ENCODE data around the gene PPME1.

Gene PPME1

GRCh38 chr11:74272276-74272675 lies 101.2 kb downstream of the PPME1 start:
- FAIRE-seq, result no peak
- TF ChIP-seq POLR2A (IDR thresholded peaks at IDR 0.05; ENCODE audit: low read depth, low read length), result no peak
- TF ChIP-seq POLR2AphosphoS5 (IDR thresholded peaks at IDR 0.05; ENCODE audit: low read depth, low read length), result no peak
- TF ChIP-seq TAF1 (IDR thresholded peaks at IDR 0.05; ENCODE audit: borderline replicate concordance, low read depth, low read length), result no peak
- DNase-seq (ENCODE audit: insufficient read length), result no peak

DNA sequence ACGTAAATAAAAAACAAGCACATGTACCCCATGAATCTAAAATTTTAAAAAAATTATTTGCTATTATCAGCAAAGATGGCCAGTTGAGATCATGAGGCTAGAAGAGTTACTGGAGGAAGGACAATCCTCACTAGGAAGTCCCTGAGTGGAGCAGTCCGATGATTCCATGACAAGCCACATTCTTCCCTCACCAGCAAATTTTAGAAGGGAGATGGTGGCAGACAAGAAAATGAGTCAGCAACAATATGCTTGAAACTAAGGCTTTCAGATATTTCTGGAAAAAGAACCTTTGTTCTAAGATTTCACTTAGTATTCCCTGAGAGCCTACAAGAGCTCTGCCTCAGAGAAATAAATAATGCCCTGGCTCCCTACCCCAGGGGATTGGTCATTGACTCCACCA lies 105.5 kb downstream of the PPME1 start:
- FAIRE-seq (no peak), DNase-seq (ENCODE audit: insufficient read length) (no peak)
- TF ChIP-seq POLR2AphosphoS5 (IDR thresholded peaks at IDR 0.05; ENCODE audit: low read depth, low read length), result no peak
- no peak for TF ChIP-seq POLR2A (IDR thresholded peaks at IDR 0.05; ENCODE audit: low read depth, low read length)
- TF ChIP-seq TAF1 (IDR thresholded peaks at IDR 0.05; ENCODE audit: borderline replicate concordance, low read depth, low read length), result no peak

- TF ChIP-seq POLR2A (IDR thresholded peaks at IDR 0.05; ENCODE audit: low read depth, low read length) (no peak), TAF1 (IDR thresholded peaks at IDR 0.05; ENCODE audit: borderline replicate concordance, low read depth, low read length) (no peak), POLR2AphosphoS5 (IDR thresholded peaks at IDR 0.05; ENCODE audit: low read depth, low read length) (no peak)
- FAIRE-seq (no peak), DNase-seq (ENCODE audit: insufficient read length) (no peak)
Observed at GRCh38 chr11:74278103-74278502, 107.0 kb downstream of the PPME1 start.

- no peak for FAIRE-seq
- TF ChIP-seq POLR2A (IDR thresholded peaks at IDR 0.05; ENCODE audit: low read depth, low read length), result no peak
- no peak for TF ChIP-seq TAF1 (IDR thresholded peaks at IDR 0.05; ENCODE audit: borderline replicate concordance, low read depth, low read length)
- TF ChIP-seq POLR2AphosphoS5 (IDR thresholded peaks at IDR 0.05; ENCODE audit: low read depth, low read length), result no peak
- DNase-seq (ENCODE audit: insufficient read length), result no peak
Observed at GRCh38 chr11:74278721-74279161, 107.7 kb downstream of the PPME1 start.

DNA sequence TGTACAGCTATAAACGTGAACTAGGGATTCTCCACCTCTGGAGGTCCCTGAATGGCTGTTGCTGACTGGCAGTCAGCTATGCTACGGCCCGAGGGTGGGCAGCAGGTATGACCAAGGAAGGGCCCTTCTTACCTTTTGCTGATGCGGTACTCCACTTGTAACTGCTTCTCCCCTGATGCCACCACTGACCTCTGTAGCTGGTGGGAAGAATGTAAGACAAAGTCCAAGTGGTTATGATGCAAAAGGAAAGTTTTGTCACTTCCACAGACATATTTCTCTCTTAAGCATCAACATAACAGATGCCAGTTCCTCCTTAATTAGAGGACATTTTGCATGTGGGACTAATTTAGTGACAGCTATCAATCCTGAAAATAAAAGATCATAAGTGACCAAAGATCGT lies 108.2 kb downstream of the PPME1 start:
- no peak for TF ChIP-seq POLR2AphosphoS5 (IDR thresholded peaks at IDR 0.05; ENCODE audit: low read depth, low read length)
- no peak for TF ChIP-seq TAF1 (IDR thresholded peaks at IDR 0.05; ENCODE audit: borderline replicate concordance, low read depth, low read length)
- TF ChIP-seq POLR2A (IDR thresholded peaks at IDR 0.05; ENCODE audit: low read depth, low read length), result no peak
- FAIRE-seq, result no peak
- no peak for DNase-seq (ENCODE audit: insufficient read length)

DNA sequence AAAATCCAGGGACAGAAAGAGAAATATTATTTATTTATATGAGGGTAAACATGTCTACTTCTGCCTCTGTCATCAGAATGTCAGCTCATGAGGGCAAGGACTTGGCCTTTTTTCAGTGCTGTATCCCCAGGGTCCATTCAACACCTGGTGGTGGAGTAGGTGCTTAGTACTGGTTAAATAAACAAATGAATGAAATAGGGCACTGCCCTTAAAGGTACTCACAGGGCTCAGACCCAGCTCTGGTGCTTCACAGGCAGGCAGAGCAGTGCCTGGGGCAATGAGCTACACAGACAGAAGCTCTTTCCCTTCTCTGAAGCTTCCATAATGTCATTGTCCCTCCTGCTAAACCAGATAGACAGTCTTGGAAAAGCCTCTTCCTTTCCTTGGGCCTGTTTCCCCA lies 109.4 kb downstream of the PPME1 start:
- FAIRE-seq (no peak), DNase-seq (ENCODE audit: insufficient read length) (no peak)

DNA sequence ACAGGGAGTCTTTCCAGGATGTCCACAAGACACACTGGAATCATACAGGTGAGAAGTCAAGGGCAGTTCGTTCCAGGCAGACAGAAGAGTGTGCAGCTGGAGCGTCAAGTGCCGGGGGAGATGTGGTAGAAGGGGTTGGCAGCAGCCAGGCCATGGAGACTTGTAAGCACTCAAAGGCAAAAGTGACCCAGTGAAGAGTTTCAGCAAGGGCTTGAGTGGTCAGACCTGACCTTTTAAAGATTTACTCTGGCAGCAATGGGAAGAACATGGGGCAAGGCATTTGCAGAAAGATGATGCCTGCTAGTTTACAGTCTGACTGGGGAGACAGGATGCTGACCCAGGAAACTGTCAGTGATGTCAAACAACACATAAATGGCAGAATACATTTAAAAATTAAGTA lies 111.3 kb downstream of the PPME1 start:
- no peak for DNase-seq (ENCODE audit: insufficient read length)
- TF ChIP-seq POLR2A (IDR thresholded peaks at IDR 0.05; ENCODE audit: low read depth, low read length), result no peak
- no peak for TF ChIP-seq POLR2AphosphoS5 (IDR thresholded peaks at IDR 0.05; ENCODE audit: low read depth, low read length)
- no peak for TF ChIP-seq TAF1 (IDR thresholded peaks at IDR 0.05; ENCODE audit: borderline replicate concordance, low read depth, low read length)
- no peak for FAIRE-seq

More for the DNA sequence above, 109.4 kb downstream of the PPME1 start:
- TF ChIP-seq POLR2AphosphoS5 (IDR thresholded peaks at IDR 0.05; ENCODE audit: low read depth, low read length) (no peak), POLR2A (IDR thresholded peaks at IDR 0.05; ENCODE audit: low read depth, low read length) (no peak), TAF1 (IDR thresholded peaks at IDR 0.05; ENCODE audit: borderline replicate concordance, low read depth, low read length) (no peak)

- FAIRE-seq (no peak), DNase-seq (ENCODE audit: insufficient read length) (no peak)
- no peak for TF ChIP-seq TAF1 (IDR thresholded peaks at IDR 0.05; ENCODE audit: borderline replicate concordance, low read depth, low read length)
- TF ChIP-seq POLR2AphosphoS5 (IDR thresholded peaks at IDR 0.05; ENCODE audit: low read depth, low read length), result no peak
- no peak for TF ChIP-seq POLR2A (IDR thresholded peaks at IDR 0.05; ENCODE audit: low read depth, low read length)
Observed at GRCh38 chr11:74282914-74283371, 111.9 kb downstream of the PPME1 start.

GRCh38 chr11:74283580-74284180 lies 112.6 kb downstream of the PPME1 start:
- DNase-seq (ENCODE audit: insufficient read length), result no peak
- FAIRE-seq, result no peak
- no peak for TF ChIP-seq POLR2AphosphoS5 (IDR thresholded peaks at IDR 0.05; ENCODE audit: low read depth, low read length)
- no peak for TF ChIP-seq TAF1 (IDR thresholded peaks at IDR 0.05; ENCODE audit: borderline replicate concordance, low read depth, low read length)
- no peak for TF ChIP-seq POLR2A (IDR thresholded peaks at IDR 0.05; ENCODE audit: low read depth, low read length)

- FAIRE-seq (peak; percentile 58), DNase-seq (ENCODE audit: insufficient read length) (no peak)
- TF ChIP-seq POLR2A (IDR thresholded peaks at IDR 0.05; ENCODE audit: low read depth, low read length) (no peak), POLR2AphosphoS5 (IDR thresholded peaks at IDR 0.05; ENCODE audit: low read depth, low read length) (no peak), TAF1 (IDR thresholded peaks at IDR 0.05; ENCODE audit: borderline replicate concordance, low read depth, low read length) (no peak)
Observed at GRCh38 chr11:74284466-74284865, 113.4 kb downstream of the PPME1 start.

- FAIRE-seq (no peak), DNase-seq (ENCODE audit: insufficient read length) (no peak)
Observed at GRCh38 chr11:74288161-74288560, 117.1 kb downstream of the PPME1 start.

DNA sequence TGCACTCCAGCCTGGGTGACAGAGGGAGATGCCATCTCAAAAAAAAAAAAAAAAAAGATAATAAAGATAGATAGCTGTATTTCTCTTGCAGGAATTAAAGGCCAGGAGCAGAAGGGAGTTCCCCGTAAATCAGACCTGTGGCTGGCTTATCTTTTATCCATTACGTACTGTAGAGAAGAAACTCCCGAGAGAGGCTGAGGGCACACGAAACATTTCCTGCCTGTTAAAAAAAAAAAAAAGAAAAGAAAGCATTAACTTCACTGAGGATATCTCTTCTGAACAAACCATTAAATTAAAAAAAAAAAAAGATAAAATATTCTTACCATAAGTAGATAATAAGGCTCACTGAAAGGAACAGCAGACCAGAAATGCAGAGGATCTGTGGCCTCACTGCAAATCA lies 117.8 kb downstream of the PPME1 start:
- DNase-seq (ENCODE audit: insufficient read length) (no peak), FAIRE-seq (no peak)
- TF ChIP-seq POLR2AphosphoS5 (IDR thresholded peaks at IDR 0.05; ENCODE audit: low read depth, low read length) (no peak), TAF1 (IDR thresholded peaks at IDR 0.05; ENCODE audit: borderline replicate concordance, low read depth, low read length) (no peak), POLR2A (IDR thresholded peaks at IDR 0.05; ENCODE audit: low read depth, low read length) (no peak)

More at GRCh38 chr11:74288161-74288560, 117.1 kb downstream of the PPME1 start:
- TF ChIP-seq POLR2A (IDR thresholded peaks at IDR 0.05; ENCODE audit: low read depth, low read length) (no peak), TAF1 (IDR thresholded peaks at IDR 0.05; ENCODE audit: borderline replicate concordance, low read depth, low read length) (no peak), POLR2AphosphoS5 (IDR thresholded peaks at IDR 0.05; ENCODE audit: low read depth, low read length) (no peak)
